Colonic mucosa (tissue), 4 donors: ENCODE results near the gene HELQ. TPM values are rescaled to one million over a fixed set of nuclear protein-coding genes. Genes with fewer than 3 reads are reported as not detected.
A peak's percentile ranks its signal among the peaks of the same experiment; 100 is the strongest.
"Not testable (repeated sequence)": the region's sequence is repeated elsewhere in the genome, so short reads cannot be mapped to it uniquely, and the experiment has no call there.

Experiments used
- DNase-seq: peaks from one replicate; pipeline ENCODE4 v3.0.0-alpha.2; 2020
- H3K27ac ChIP-seq: fragments of 200-600 bp; one replicate; pipeline ENCODE4 v1.8.0; 2021
- H3K27me3 ChIP-seq: fragments of 200-600 bp; one replicate; pipeline ENCODE4 v1.8.0; 2021
- H3K36me3 ChIP-seq: fragments of 200-600 bp; one replicate; pipeline ENCODE4 v1.8.0; 2021
- H3K4me1 ChIP-seq: fragments of 200-600 bp; one replicate; pipeline ENCODE4 v1.8.0; 2021; ENCODE audit warnings: mild to moderate bottlenecking
- H3K4me3 ChIP-seq: fragments of 200-600 bp; one replicate; pipeline ENCODE4 v1.8.0; 2021
- H3K9ac ChIP-seq, 2 donors: one replicate each; pipeline ENCODE4 v1.7.0; 2013; ENCODE audit warnings: control low read depth in 2 of 2, low read depth in 2 of 2, low read length in 2 of 2
- H3K9me3 ChIP-seq: fragments of 200-600 bp; one replicate; pipeline ENCODE4 v1.8.0; 2021
- CTCF ChIP-seq: fragments of 200-600 bp; IDR thresholded peaks from one replicate; pipeline ENCODE4 v1.8.0; 2022; ENCODE audit warnings: antibody characterized with exemption, mild to moderate bottlenecking
- intact Hi-C: fragments of 100-400 bp; cut with DNase I; formaldehyde crosslinking; loops from one replicate; pipeline ENCODE4 v1.14.1; 2022
- total RNA-seq, 2 donors: library from RNA; stranded (reverse); fragmentation: NEBNext Ultra II Directional in 1 of 2; extraction: Animal tissue kit (Norgen Biotek cat#: 25700) in 1 of 2; gene quantifications; one replicate each; pipeline ENCODE4 v1.2.1, GENCODE V29; 2021
- donor health status: healthy.
- donor health status: DM: no; HTN: no; CAD: no.
- donor health status: DM: no; HTN: no; CAD: no.

The HELQ gene
- total RNA-seq, result 10 to 100 TPM; 11.0 to 11.7 TPM

DNA sequence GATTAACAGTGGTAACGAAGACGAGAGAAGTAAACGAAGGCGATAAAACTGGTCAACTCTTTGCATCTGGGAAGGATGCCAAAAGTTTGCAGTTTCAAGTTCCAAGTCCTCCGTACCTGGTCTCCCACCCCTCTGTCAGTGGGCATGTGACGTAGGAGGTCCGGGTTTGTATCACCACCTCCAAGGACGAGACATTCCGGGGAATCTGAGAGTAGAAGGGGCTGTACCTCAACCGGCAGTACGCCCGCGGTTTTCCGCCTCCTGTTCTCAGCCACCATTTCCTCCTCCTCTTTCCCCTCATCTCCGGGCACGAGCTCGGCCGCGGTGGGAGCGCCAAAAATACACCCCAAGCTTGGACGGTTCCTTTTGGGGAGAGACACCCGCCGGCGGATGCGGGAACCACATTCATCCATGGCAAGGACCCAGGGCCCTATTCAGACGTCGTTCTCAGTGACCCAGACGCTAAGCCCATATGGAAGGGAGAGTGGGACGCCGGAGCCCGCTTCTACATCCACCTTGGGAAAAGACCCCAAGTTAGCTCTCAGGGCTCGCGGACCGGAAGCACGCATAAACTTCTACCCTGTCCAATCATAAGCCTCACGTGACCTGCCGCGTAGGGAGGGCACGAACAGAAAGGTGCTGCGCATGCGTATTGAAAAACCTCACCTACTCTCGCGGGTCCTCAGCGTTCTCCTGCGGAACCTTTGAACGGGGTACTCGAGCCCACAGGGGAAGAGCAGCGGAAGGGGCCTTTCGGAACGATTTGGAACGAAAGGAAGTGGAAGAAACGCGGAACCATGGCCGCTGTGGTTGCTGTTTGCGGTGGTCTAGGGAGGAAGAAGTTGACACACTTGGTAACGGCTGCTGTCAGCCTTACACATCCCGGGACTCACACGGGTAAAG lies at the start of gene HELQ, which contains the start of gene MRPS18C:
Gene HELQ, minus strand, starts transcription at position 543 of the 903 bp plus-strand sequence. Its CDS starts 130 bp downstream, at position 413.
Gene MRPS18C, plus strand, starts transcription at position 778 of the 903 bp plus-strand sequence. Its CDS starts 20 bp downstream, at position 798.
- intact Hi-C loops, result loop anchor here (10.0 kb wide), 1 partner anchor 171 kb away; the partner anchor contains the start of gene COQ2
- peak within 1 kb of the TSS; percentile 89 for H3K27ac ChIP-seq
- H3K9ac ChIP-seq, result peak within 1 kb of the TSS; percentile 81 to 99
- H3K4me3 ChIP-seq, result peak within 1 kb of the TSS; percentile 66
- peak; percentile 98 for DNase-seq
- peaks cover 4% of the 10 kb centered on the region for H3K4me1 ChIP-seq
- no peaks in the 10 kb centered on the region for H3K9me3 ChIP-seq
- TF ChIP-seq CTCF, result no peak
- no peaks in the 10 kb centered on the region for H3K36me3 ChIP-seq
- no peaks in the 10 kb centered on the region for H3K27me3 ChIP-seq

- no peak overlapping the region for H3K27ac ChIP-seq
- H3K4me3 ChIP-seq, result no peak overlapping the region
- no peaks in the 10 kb centered on the region for H3K9me3 ChIP-seq
- no peaks in the 10 kb centered on the region for H3K4me1 ChIP-seq
- intact Hi-C loops, result loop anchor here (10.0 kb wide), 1 partner anchor 1000 kb away; no protein-coding TSS in a partner anchor
- TF ChIP-seq CTCF, result no peak
- no peak overlapping the region for H3K9ac ChIP-seq
- no peaks in the 10 kb centered on the region for H3K36me3 ChIP-seq
- no peaks in the 10 kb centered on the region for H3K27me3 ChIP-seq
- no peak for DNase-seq
Observed at GRCh38 chr4:83504996-83505395, 49.4 kb upstream of the HELQ start.

- Histone ChIP-seq H3K27ac (no peak overlapping the region), H3K9me3 (no peaks in the 10 kb centered on the region), H3K27me3 (no peaks in the 10 kb centered on the region), H3K4me1 (no peaks in the 10 kb centered on the region), H3K4me3 (no peak overlapping the region), H3K9ac (no peak overlapping the region), H3K36me3 (no peaks in the 10 kb centered on the region)
- no peak for DNase-seq
- TF ChIP-seq CTCF, result no peak
- intact Hi-C loops, result loop anchor here (10.0 kb wide), 1 partner anchor 1000 kb away; no protein-coding TSS in a partner anchor
Observed at GRCh38 chr4:83504503-83504902, 48.9 kb upstream of the HELQ start.

DNA sequence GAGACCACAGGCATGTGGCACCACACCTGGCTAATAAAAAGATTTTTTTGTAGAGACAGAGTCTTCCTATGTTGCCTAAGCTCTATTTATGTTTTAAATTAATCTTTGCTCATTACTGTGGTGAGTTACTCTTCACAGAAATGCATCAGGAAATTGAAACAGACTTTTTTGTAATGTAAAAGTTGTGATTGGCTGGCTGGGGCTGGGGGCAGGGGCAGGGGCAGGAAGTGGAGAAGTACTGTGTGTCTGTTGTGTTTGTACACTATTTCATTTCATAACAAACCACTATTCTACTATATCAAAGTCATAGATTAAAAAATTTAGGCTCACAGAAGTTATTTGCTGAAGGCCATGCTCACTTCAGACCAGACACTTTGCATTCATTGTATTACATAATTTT lies 48.4 kb upstream of the HELQ start:
- H3K4me1 ChIP-seq, result no peaks in the 10 kb centered on the region
- no peak for TF ChIP-seq CTCF
- H3K27me3 ChIP-seq, result no peaks in the 10 kb centered on the region
- no peaks in the 10 kb centered on the region for H3K36me3 ChIP-seq
- intact Hi-C loops, result loop anchor here (10.0 kb wide), 1 partner anchor 1001 kb away; no protein-coding TSS in a partner anchor
- no peak for DNase-seq
- no peak overlapping the region for H3K27ac ChIP-seq
- H3K9me3 ChIP-seq, result no peaks in the 10 kb centered on the region
- H3K9ac ChIP-seq, result no peak overlapping the region
- H3K4me3 ChIP-seq, result no peak overlapping the region

GRCh38 chr4:83501671-83502070 lies 46.0 kb upstream of the HELQ start:
- H3K9me3 ChIP-seq, DNase-seq, H3K4me3 ChIP-seq, H3K4me1 ChIP-seq, H3K9ac ChIP-seq, H3K36me3 ChIP-seq, H3K27ac ChIP-seq, H3K27me3 ChIP-seq: not testable (repeated sequence)
- intact Hi-C loops, result loop anchor here (10.0 kb wide), 1 partner anchor 1003 kb away; no protein-coding TSS in a partner anchor
